Mesenchymal stem cell (in vitro differentiated cells and primary cell): Measurements from ENCODE around the gene PPARGC1A.
A peak's percentile ranks its signal among the peaks of the same experiment; 100 is the strongest.

Experiments used
- DNase-seq: peaks from one replicate; pipeline ENCODE4 v3.0.0-alpha.2; 2013
- H2AFZ ChIP-seq: one replicate; pipeline ENCODE4 v1.6.1; 2013; ENCODE audit warnings: low read depth, mild to moderate bottlenecking, control low read depth, inconsistent platforms, low read length, moderate library complexity
- H2AK5ac ChIP-seq: 2 replicates; pipeline ENCODE4 v1.6.1; 2013; ENCODE audit warnings: low read length, moderate library complexity, mild to moderate bottlenecking, inconsistent platforms; ENCODE audit not compliant: severe bottlenecking
- H2BK120ac ChIP-seq: one replicate; pipeline ENCODE4 v1.6.1; 2013; ENCODE audit warnings: low read depth, mild to moderate bottlenecking, inconsistent platforms, low read length, moderate library complexity
- H2BK12ac ChIP-seq, 2 experiments: one replicate each; pipeline ENCODE4 v1.6.1; 2013; ENCODE audit warnings: inconsistent platforms in 2 of 2, low read length in 2 of 2, mild to moderate bottlenecking in 2 of 2, moderate library complexity in 2 of 2, control low read depth in 1 of 2
- H2BK15ac ChIP-seq: one replicate; pipeline ENCODE4 v1.6.1; 2013; ENCODE audit warnings: mild to moderate bottlenecking, low read depth, inconsistent platforms; ENCODE audit not compliant: poor library complexity, severe bottlenecking
- H2BK5ac ChIP-seq: 2 replicates; pipeline ENCODE4 v1.6.1; 2013; ENCODE audit warnings: low read depth, mild to moderate bottlenecking, low read length, control low read depth, inconsistent platforms; ENCODE audit not compliant: poor library complexity, severe bottlenecking
- H3K14ac ChIP-seq, 2 experiments: one replicate each; pipeline ENCODE4 v1.6.1; 2013; ENCODE audit warnings: inconsistent platforms in 2 of 2, low read length in 2 of 2, control low read depth in 1 of 2, mild to moderate bottlenecking in 1 of 2, moderate library complexity in 1 of 2
- H3K18ac ChIP-seq, 2 experiments: one replicate each; pipeline ENCODE4 v1.6.1; 2013; ENCODE audit warnings: inconsistent platforms in 2 of 2, low read length in 2 of 2, control low read depth in 1 of 2, low read depth in 1 of 2, mild to moderate bottlenecking in 1 of 2
- H3K23ac ChIP-seq, 2 experiments: one replicate each; pipeline ENCODE4 v1.6.1; 2013; ENCODE audit warnings: inconsistent platforms in 2 of 2, low read length in 2 of 2, mild to moderate bottlenecking in 2 of 2, moderate library complexity in 2 of 2, control low read depth in 1 of 2
- H3K27ac ChIP-seq: 2 replicates; pipeline ENCODE4 v1.5.1; 2013; ENCODE audit warnings: mild to moderate bottlenecking, moderate library complexity, low read length, control low read depth, inconsistent platforms; ENCODE audit not compliant: poor library complexity, severe bottlenecking
- H3K27me3 ChIP-seq, 2 experiments: 2 replicates each; pipeline versions ENCODE4 v1.6.1 to v1.7.0; 2013; ENCODE audit warnings: low read length in 2 of 2, mild to moderate bottlenecking in 2 of 2, moderate library complexity in 2 of 2, control low read depth in 1 of 2, inconsistent platforms in 1 of 2; ENCODE audit not compliant: control insufficient read depth in 1 of 2, insufficient read depth in 1 of 2
- H3K36me3 ChIP-seq, 2 experiments: 2 replicates each; pipeline versions ENCODE4 v1.6.1 to v1.7.0; 2013; ENCODE audit warnings: low read length in 2 of 2, control low read depth in 1 of 2, inconsistent platforms in 1 of 2, low read depth in 1 of 2, mild to moderate bottlenecking in 1 of 2; ENCODE audit not compliant: insufficient read depth in 2 of 2, control insufficient read depth in 1 of 2
- H3K4ac ChIP-seq, 2 experiments: one replicate each; pipeline ENCODE4 v1.6.1; 2013; ENCODE audit warnings: inconsistent platforms in 2 of 2, low read length in 2 of 2, mild to moderate bottlenecking in 2 of 2, moderate library complexity in 2 of 2, control low read depth in 1 of 2, low read depth in 1 of 2
- H3K4me1 ChIP-seq: 2 replicates; pipeline ENCODE4 v1.6.1; 2013; ENCODE audit warnings: low read depth, low read length, control low read depth; ENCODE audit not compliant: control insufficient read depth, insufficient read depth
- H3K4me2 ChIP-seq: 2 replicates; pipeline ENCODE4 v1.6.1; 2013; ENCODE audit warnings: low read length, mild to moderate bottlenecking, inconsistent platforms; ENCODE audit not compliant: poor library complexity, severe bottlenecking
- H3K4me3 ChIP-seq, 2 experiments: 2 replicates each; pipeline versions ENCODE4 v1.5.1 to v1.7.0; 2013; ENCODE audit warnings: low read length in 2 of 2, mild to moderate bottlenecking in 2 of 2, control low read depth in 1 of 2, low read depth in 1 of 2; ENCODE audit not compliant: insufficient read depth in 1 of 2
- H3K79me1 ChIP-seq: replicated peaks from 2 replicates; pipeline ENCODE4 v1.6.1; 2013; ENCODE audit warnings: mild to moderate bottlenecking, control low read depth, low read length, inconsistent platforms; ENCODE audit not compliant: poor library complexity, severe bottlenecking
- H3K9ac ChIP-seq: 2 replicates; pipeline ENCODE4 v1.7.0; 2013; ENCODE audit warnings: mild to moderate bottlenecking, low read length, moderate library complexity
- H3K9me3 ChIP-seq: 2 replicates; pipeline ENCODE4 v1.7.0; 2013; ENCODE audit warnings: mild to moderate bottlenecking, low read length; ENCODE audit not compliant: control insufficient read depth
- H4K8ac ChIP-seq: one replicate; pipeline ENCODE4 v1.6.1; 2013; ENCODE audit warnings: inconsistent platforms, mild to moderate bottlenecking, low read length, moderate library complexity
- H4K91ac ChIP-seq: one replicate; pipeline ENCODE4 v1.6.1; 2013; ENCODE audit warnings: mild to moderate bottlenecking, low read length, inconsistent platforms
- WGBS: methylation state at CpG from one replicate; pipeline ENCODE4 v1.1.7; 2013; ENCODE audit warnings: mixed read lengths; 5-methylcytosine and 5-hydroxymethylcytosine counted together

The PPARGC1A gene

DNA sequence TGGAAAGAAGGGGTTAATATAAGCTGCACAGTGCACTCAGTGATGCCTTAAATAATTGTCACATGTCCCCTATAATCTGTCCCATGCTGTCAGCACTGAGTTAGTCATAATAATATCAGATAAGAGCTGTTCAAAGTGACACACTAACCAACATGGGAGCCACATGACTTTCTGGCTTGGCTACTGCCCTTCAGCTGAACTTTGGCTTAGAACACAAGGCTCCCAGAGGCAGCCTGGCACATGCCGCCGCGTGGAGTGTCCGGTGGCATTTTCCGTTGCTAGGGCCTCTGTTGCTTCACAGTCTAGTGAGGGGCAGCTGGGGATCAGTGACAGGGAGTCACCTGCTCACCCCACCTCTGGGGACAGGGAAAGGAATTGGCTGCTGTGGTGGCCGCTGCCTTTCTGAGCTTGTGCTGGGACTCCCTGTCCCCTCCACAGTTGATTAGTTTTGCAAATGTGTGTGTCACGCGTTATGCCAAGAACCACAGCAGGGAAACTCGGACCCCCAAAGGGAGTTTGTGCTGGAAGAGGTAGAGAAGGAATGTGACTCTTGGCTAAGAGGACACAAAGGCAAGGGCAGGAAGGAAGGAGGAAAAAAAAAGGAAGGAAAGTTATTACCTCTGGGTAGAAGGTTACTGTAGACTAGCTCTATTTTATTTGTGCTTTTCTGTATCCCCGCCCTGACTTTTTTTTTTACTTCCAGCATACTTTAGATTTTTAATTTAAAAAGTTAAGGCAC is 41.1 kb upstream of the PPARGC1A start:
- no peak overlapping the region for H3K14ac ChIP-seq
- H3K27ac ChIP-seq: no peak overlapping the region
- peak overlapping the region in 1 of 2 experiments; percentile 48 for H3K18ac ChIP-seq
- H2BK120ac ChIP-seq: no peak overlapping the region
- H2BK5ac ChIP-seq: no peak overlapping the region
- H3K36me3 ChIP-seq: no peaks in the 10 kb centered on the region
- no peak overlapping the region for H4K8ac ChIP-seq
- no peaks in the 10 kb centered on the region for H3K27me3 ChIP-seq
- no peak overlapping the region for H2AK5ac ChIP-seq
- peak; percentile 15 for DNase-seq
- no peak overlapping the region for H3K4me2 ChIP-seq
- H3K4me3 ChIP-seq: no peak overlapping the region
- 80% methylated on average over 9 of the region's 10 CpGs for WGBS
- no peaks in the 10 kb centered on the region for H3K9me3 ChIP-seq
- H3K4me1 ChIP-seq: peaks cover 7% of the 10 kb centered on the region
- no peak overlapping the region for H3K9ac ChIP-seq
- H2BK15ac ChIP-seq: no peak overlapping the region
- H3K4ac ChIP-seq: peak overlapping the region; percentile 11 to 24
- H2BK12ac ChIP-seq: peak overlapping the region in 1 of 2 experiments; percentile 45
- no peak overlapping the region for H3K23ac ChIP-seq
- no peaks in the 10 kb centered on the region for H3K79me1 ChIP-seq
- H2AFZ ChIP-seq: no peak overlapping the region
- H4K91ac ChIP-seq: no peak overlapping the region

DNA sequence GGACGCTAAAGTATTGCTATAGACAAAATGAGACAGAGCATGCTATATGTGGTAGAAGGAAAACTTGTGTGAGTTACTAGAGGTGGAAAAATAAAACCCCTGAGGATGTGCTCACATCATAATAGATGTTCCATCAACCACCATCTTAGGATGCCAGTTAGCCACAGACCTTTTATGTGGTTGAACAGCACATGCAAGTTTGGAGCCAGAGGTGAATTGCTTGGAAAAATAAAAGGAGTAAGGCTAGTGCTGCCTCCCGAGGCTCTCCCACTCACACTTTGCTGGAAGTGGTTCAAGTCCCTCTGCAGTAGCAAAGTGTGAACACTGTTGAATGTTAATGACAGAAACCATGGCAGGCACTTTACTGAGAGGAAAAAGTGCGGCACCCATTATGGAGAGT is 39.4 kb upstream of the PPARGC1A start:
- Histone ChIP-seq H3K9me3 (no peaks in the 10 kb centered on the region), H3K79me1 (no peaks in the 10 kb centered on the region), H3K27me3 (no peaks in the 10 kb centered on the region), H2BK5ac (no peak overlapping the region), H3K14ac (no peak overlapping the region), H2BK15ac (no peak overlapping the region), H3K27ac (no peak overlapping the region), H3K4me1 (peaks cover 4% of the 10 kb centered on the region), H3K4me2 (no peak overlapping the region), H3K36me3 (no peaks in the 10 kb centered on the region), H3K4ac (no peak overlapping the region), H2AFZ (no peak overlapping the region), H4K8ac (no peak overlapping the region), H3K9ac (no peak overlapping the region), H3K23ac (no peak overlapping the region), H3K18ac (no peak overlapping the region), H2BK120ac (no peak overlapping the region), H2BK12ac (no peak overlapping the region), H2AK5ac (no peak overlapping the region), H4K91ac (no peak overlapping the region), H3K4me3 (no peak overlapping the region)
- 95% methylated on average over 3 of the region's 3 CpGs for whole genome bisulfite sequencing
- DNase-seq: no peak

DNA sequence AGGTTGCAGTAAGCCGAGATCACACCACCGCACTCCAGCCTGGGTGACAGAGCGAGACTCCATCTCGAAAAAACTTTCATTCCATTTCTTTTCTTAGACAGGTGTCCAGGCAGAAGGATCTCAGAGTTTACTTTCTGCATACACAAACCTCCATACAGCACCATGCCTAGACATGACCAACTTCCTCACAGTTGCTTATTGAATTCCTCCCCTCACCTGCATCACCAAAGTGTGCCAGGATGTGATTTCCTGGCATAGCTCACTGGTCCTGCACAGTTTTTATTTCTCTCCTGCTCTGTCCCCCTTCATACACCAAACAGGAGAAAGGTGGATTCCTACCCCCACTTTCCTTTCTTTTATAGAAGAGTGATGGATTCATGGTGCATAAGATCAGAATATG is 34.7 kb upstream of the PPARGC1A start:
- no peak overlapping the region for H2AFZ ChIP-seq
- no peak overlapping the region for H4K91ac ChIP-seq
- H2BK5ac ChIP-seq: no peak overlapping the region
- H3K4me3 ChIP-seq: no peak overlapping the region
- no peaks in the 10 kb centered on the region for H3K79me1 ChIP-seq
- no peak overlapping the region for H3K4ac ChIP-seq
- no peaks in the 10 kb centered on the region for H3K27me3 ChIP-seq
- H4K8ac ChIP-seq: no peak overlapping the region
- WGBS: 98% methylated on average over 4 of the region's 4 CpGs
- no peaks in the 10 kb centered on the region for H3K9me3 ChIP-seq
- H3K27ac ChIP-seq: no peak overlapping the region
- no peak overlapping the region for H3K18ac ChIP-seq
- H2AK5ac ChIP-seq: no peak overlapping the region
- no peak for DNase-seq
- H3K4me2 ChIP-seq: no peak overlapping the region
- no peak overlapping the region for H2BK15ac ChIP-seq
- no peak overlapping the region for H3K9ac ChIP-seq
- no peak overlapping the region for H3K23ac ChIP-seq
- H3K36me3 ChIP-seq: no peaks in the 10 kb centered on the region
- H3K4me1 ChIP-seq: peaks cover 9% of the 10 kb centered on the region
- H2BK12ac ChIP-seq: no peak overlapping the region
- no peak overlapping the region for H3K14ac ChIP-seq
- H2BK120ac ChIP-seq: no peak overlapping the region

DNA sequence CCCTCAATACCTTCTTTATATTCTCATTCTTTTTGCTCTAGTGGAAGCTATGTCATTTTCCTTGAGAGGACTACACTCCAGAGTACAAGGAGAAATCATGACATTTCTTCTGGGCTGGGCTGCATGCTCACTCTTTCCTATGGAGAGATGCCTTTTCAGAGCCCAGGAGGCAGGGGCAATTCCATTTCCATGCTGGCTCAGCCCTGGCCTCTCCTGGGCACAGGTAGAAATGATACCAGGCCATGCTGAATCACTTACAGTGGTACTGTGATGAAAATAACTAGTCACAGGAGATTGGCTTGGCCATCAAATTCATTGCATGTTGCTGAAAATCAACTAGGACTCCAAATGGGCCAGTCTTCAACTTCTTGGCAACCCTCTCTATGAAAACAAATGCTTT is 34.0 kb upstream of the PPARGC1A start:
- Histone ChIP-seq H2BK5ac (no peak overlapping the region), H2AFZ (no peak overlapping the region), H3K4me1 (peaks cover 9% of the 10 kb centered on the region), H2BK120ac (no peak overlapping the region), H3K27me3 (no peaks in the 10 kb centered on the region), H4K91ac (no peak overlapping the region), H2BK12ac (no peak overlapping the region), H3K18ac (no peak overlapping the region), H3K14ac (no peak overlapping the region), H3K23ac (no peak overlapping the region), H3K79me1 (no peaks in the 10 kb centered on the region), H3K9me3 (no peaks in the 10 kb centered on the region), H2AK5ac (no peak overlapping the region), H3K4me2 (no peak overlapping the region), H4K8ac (no peak overlapping the region), H3K9ac (no peak overlapping the region), H3K4me3 (no peak overlapping the region), H3K36me3 (no peaks in the 10 kb centered on the region), H3K27ac (no peak overlapping the region), H2BK15ac (no peak overlapping the region), H3K4ac (no peak overlapping the region)
- no peak for DNase-seq
